H1 (cell line): ENCODE results near the gene SP5. TPM values are rescaled to one million over a fixed set of nuclear protein-coding genes. Genes with fewer than 3 reads are reported as not detected.

Experiments
- BACH1 ChIP-seq: IDR thresholded peaks from 2 replicates; pipeline ENCODE4 v1.6.1; 2012; ENCODE audit warnings: low read length, improper control_type of control experiment
- CEBPB ChIP-seq: IDR thresholded peaks from 2 replicates; pipeline ENCODE4 v1.6.1; 2012; ENCODE audit warnings: low read depth, low read length
- EGR1 ChIP-seq: IDR thresholded peaks from 2 replicates; pipeline ENCODE4 v1.6.1; 2011; ENCODE audit warnings: low read depth, low read length, borderline replicate concordance
- HDAC2 ChIP-seq, 2 experiments: fragments of 300-600 bp in 1 of 2; sonication (generic) in 1 of 2; IDR thresholded peaks; 2 replicates each; pipeline ENCODE4 v1.6.1; 2011 to 2012; ENCODE audit warnings: low read depth in 2 of 2, low read length in 2 of 2, mild to moderate bottlenecking in 2 of 2, moderate library complexity in 2 of 2, borderline replicate concordance in 1 of 2, inconsistent platforms in 1 of 2
- HDAC6 ChIP-seq: IDR thresholded peaks from one replicate; pipeline ENCODE4 v1.7.1; 2012; ENCODE audit warnings: low read depth, mild to moderate bottlenecking, inconsistent platforms, low read length, moderate library complexity
- JUND ChIP-seq: IDR thresholded peaks from 2 replicates; pipeline ENCODE4 v1.6.1; 2011; ENCODE audit warnings: mild to moderate bottlenecking, improper control_type of control experiment, low read length
- KDM1A ChIP-seq: fragments of 200-600, 300-600 bp; sonication (generic); IDR thresholded peaks from 2 replicates; pipeline ENCODE4 v1.7.1; 2016; ENCODE audit warnings: mild to moderate bottlenecking, low read length, borderline replicate concordance
- KDM4A ChIP-seq: IDR thresholded peaks from one replicate; pipeline ENCODE4 v1.7.1; 2012; ENCODE audit warnings: low read depth, mild to moderate bottlenecking, moderate library complexity, low read length, inconsistent platforms; ENCODE audit not compliant: severe bottlenecking
- MAFK ChIP-seq: IDR thresholded peaks from 2 replicates; pipeline ENCODE4 v1.6.1; 2012; ENCODE audit warnings: low read depth, mild to moderate bottlenecking, improper control_type of control experiment, low read length
- NANOG ChIP-seq: IDR thresholded peaks from 2 replicates; pipeline ENCODE4 v1.6.1; 2011; ENCODE audit warnings: low read length, low read depth, mild to moderate bottlenecking, inconsistent platforms; ENCODE audit not compliant: insufficient read depth, poor library complexity, severe bottlenecking
- NRF1 ChIP-seq: IDR thresholded peaks from 2 replicates; pipeline ENCODE4 v1.6.1; 2011; ENCODE audit warnings: mild to moderate bottlenecking, low read depth, low read length, improper control_type of control experiment
- PHF8 ChIP-seq: fragments of 200-600 bp; sonication (generic); conservative IDR thresholded peaks from 2 replicates; pipeline ENCODE4 v1.7.1; 2012; ENCODE audit warnings: low read depth, mild to moderate bottlenecking, inconsistent platforms, low read length, moderate library complexity
- RAD21 ChIP-seq, 2 experiments: IDR thresholded peaks in 1 of 2; conservative IDR thresholded peaks in 1 of 2; 2 replicates each; pipeline ENCODE4 v1.6.1; 2011; ENCODE audit warnings: low read depth in 2 of 2, low read length in 2 of 2, improper control_type of control experiment in 1 of 2, inconsistent platforms in 1 of 2, mild to moderate bottlenecking in 1 of 2, moderate library complexity in 1 of 2
- SIX5 ChIP-seq: IDR thresholded peaks from 2 replicates; pipeline ENCODE4 v1.6.1; 2011; ENCODE audit warnings: mild to moderate bottlenecking, low read depth, low read length
- SP2 ChIP-seq: IDR thresholded peaks from 2 replicates; pipeline ENCODE4 v1.6.1; 2012; ENCODE audit warnings: mild to moderate bottlenecking, low read length, inconsistent platforms
- SP4 ChIP-seq: IDR thresholded peaks from 2 replicates; pipeline ENCODE4 v1.6.1; 2012; ENCODE audit warnings: low read length, inconsistent platforms
- TAF1 ChIP-seq: IDR thresholded peaks from 2 replicates; pipeline ENCODE4 v1.6.1; 2011; ENCODE audit warnings: mild to moderate bottlenecking, low read depth, low read length
- TCF12 ChIP-seq: IDR thresholded peaks from 2 replicates; pipeline ENCODE4 v1.6.1; 2011; ENCODE audit warnings: low read depth, mild to moderate bottlenecking, low read length
- polyA plus RNA-seq, 7 experiments: library from polyadenylated mRNA; depleted of rRNA in 3 of 7; stranded (reverse) in 5 of 7; unstranded in 2 of 7; fragments of >200 nt in 5 of 7; fragments of 200-250 nt in 2 of 7; gene quantifications; 1 replicate in 5 of 7; 2 replicates in 1 of 7; 4 replicates in 1 of 7; pipeline versions ENCODE4 v1.2.1 to v1.2.3, GENCODE V29; 2011 to 2013; ENCODE audit warnings: missing spikeins in 2 of 7, mixed read lengths in 2 of 7
- total RNA-seq: library from RNA; stranded (reverse); fragmentation: NEBNext Ultra II Directional; extraction: Animal tissue kit (Norgen Biotek cat#: 25700); gene quantifications from 2 replicates; pipeline ENCODE4 v1.2.1, GENCODE V29; 2021
- TF ChIP-seq, protein P1 (sequence below): IDR thresholded peaks from 2 replicates; pipeline ENCODE4 v1.6.1; 2012; ENCODE audit warnings: inconsistent platforms

Gene SP5
- total and polyA plus RNA-seq, 2 of the 8 experiments (the other 6 are each of a cell fraction or from before 2014, with no cell fraction given), result 0.17 TPM; not detected in 1

- TF ChIP-seq TCF12 (no peak), KDM1A (no peak), KDM4A (peak; percentile 25), HDAC2 (IDR thresholded peaks at IDR 0.05; ENCODE audit: borderline replicate concordance in 1 of 2, low read depth in 2 of 2, low read length in 2 of 2) (no peak), CEBPB (no peak), NRF1 (no peak), NANOG (no peak), SP4 (no peak), PHF8 (no peak), RAD21 (IDR thresholded peaks at IDR 0.05 in 1 of 2, conservative IDR thresholded peaks at IDR 0.05 in 1 of 2; ENCODE audit: low read depth in 2 of 2, low read length in 2 of 2) (no peak), EGR1 (no peak), SIX5 (no peak), BACH1 (no peak), TAF1 (no peak), HDAC6 (no peak), JUND (no peak), MAFK (no peak), SP2 (no peak)
- TF ChIP-seq, protein P1, sequence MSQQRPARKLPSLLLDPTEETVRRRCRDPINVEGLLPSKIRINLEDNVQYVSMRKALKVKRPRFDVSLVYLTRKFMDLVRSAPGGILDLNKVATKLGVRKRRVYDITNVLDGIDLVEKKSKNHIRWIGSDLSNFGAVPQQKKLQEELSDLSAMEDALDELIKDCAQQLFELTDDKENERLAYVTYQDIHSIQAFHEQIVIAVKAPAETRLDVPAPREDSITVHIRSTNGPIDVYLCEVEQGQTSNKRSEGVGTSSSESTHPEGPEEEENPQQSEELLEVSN, result peak; percentile 62
Measured at GRCh38 chr2:170712653-170713542, 2.2 kb upstream of the SP5 start (continued).
